K562 (cell line): ENCODE results near the gene MPPED1. TPM values are rescaled to one million over a fixed set of nuclear protein-coding genes. Genes with fewer than 3 reads are reported as not detected.

ENCODE experiments used
- ATAC-seq: fragments of 200-7000 bp; cut with Tn5 transposase; 3 replicates; pipeline ENCODE4 v1.9.1; 2020; ENCODE audit warnings: moderate library complexity
- BruUV-seq: library from RNA; stranded (reverse); fragments of 400-500 nt; replicated peaks from 2 replicates; lab custom pipeline; 2021; lab: Mats Ljungman, UMichigan
- CTCF ChIA-PET: fragments of 300-600 bp; formaldehyde crosslinking; extraction: SDS; loops from one replicate; lab custom pipeline; 2021; ENCODE audit warnings: low intra/inter-chr PET ratio; lab: Yijun Ruan, JAX
- POLR2A ChIA-PET: fragments of 300-600, 350-650 bp; sonication (Branson Sonifier 250); formaldehyde crosslinking; extraction: SDS; loops from one replicate; lab custom pipeline; 2021; ENCODE audit warnings: antibody characterized with exemption, inconsistent platforms; lab: Yijun Ruan, JAX
- DNase-seq, 4 experiments: peaks; one replicate each; pipeline versions ENCODE4 v3.0.0 to v3.0.0-alpha.2; 2011 to 2018; ENCODE audit warnings: low spot score in 3 of 4, mixed read lengths in 3 of 4; ENCODE audit errors: extremely low read depth in 1 of 4
- FAIRE-seq: peaks from 2 replicates; lab custom pipeline; 2011; peaks lifted over from hg19 to GRCh38; lab: Jason Lieb, UNC
- H2AFZ ChIP-seq: 2 replicates; pipeline ENCODE4 v1.6.0; 2011; ENCODE audit warnings: low read depth, low read length, control low read depth, inconsistent platforms
- H3K27ac ChIP-seq: fragments of 200-600 bp; 3 replicates; pipeline ENCODE4 v1.8.0; 2011; ENCODE audit warnings: low read depth, mild to moderate bottlenecking, control low read depth, inconsistent platforms, low read length, moderate library complexity, mixed read lengths; ENCODE audit errors: extremely low read depth
- H3K27me3 ChIP-seq, 2 experiments: fragments of 300-600 bp in 1 of 2; 2 replicates in 1 of 2; 3 replicates in 1 of 2; pipeline versions ENCODE4 v1.6.0 to v1.8.0; 2011; ENCODE audit warnings: inconsistent platforms in 2 of 2, low read length in 2 of 2, mild to moderate bottlenecking in 1 of 2, mixed read lengths in 1 of 2, moderate library complexity in 1 of 2; ENCODE audit not compliant: control insufficient read depth in 2 of 2, insufficient read depth in 2 of 2
- H3K36me3 ChIP-seq: fragments of 300-600 bp; 3 replicates; pipeline ENCODE4 v1.8.0; 2011; ENCODE audit warnings: mild to moderate bottlenecking, low read length, inconsistent platforms; ENCODE audit not compliant: control insufficient read depth, insufficient read depth
- H3K4me1 ChIP-seq, 2 experiments: fragments of 200-600 bp in 1 of 2; replicated peaks in 1 of 2; 2 replicates in 1 of 2; 3 replicates in 1 of 2; pipeline versions ENCODE4 v1.5.1 to v1.8.0; 2011; ENCODE audit warnings: inconsistent platforms in 2 of 2, low read length in 2 of 2, mild to moderate bottlenecking in 1 of 2, mixed read lengths in 1 of 2, moderate library complexity in 1 of 2; ENCODE audit not compliant: control insufficient read depth in 2 of 2, insufficient read depth in 2 of 2
- H3K4me2 ChIP-seq: 2 replicates; pipeline ENCODE4 v1.6.1; 2011; ENCODE audit warnings: low read length, control low read depth, inconsistent platforms, mixed read lengths; ENCODE audit not compliant: insufficient read depth
- H3K4me3 ChIP-seq: fragments of 200-600 bp; sonication (generic), shearing (Covaris generic); 2 replicates; pipeline ENCODE4 v1.5.1; 2016; ENCODE audit warnings: control low read depth, inconsistent platforms
- H3K79me2 ChIP-seq: fragments of 200-600 bp; 3 replicates; pipeline ENCODE4 v1.8.0; 2011; ENCODE audit warnings: low read length, inconsistent platforms; ENCODE audit not compliant: control insufficient read depth, insufficient read depth
- H3K9ac ChIP-seq, 2 experiments: 2 replicates each; pipeline versions ENCODE4 v1.6.0 to v1.6.1; 2011; ENCODE audit warnings: low read depth in 2 of 2, low read length in 2 of 2, control low read depth in 1 of 2, inconsistent platforms in 1 of 2, mild to moderate bottlenecking in 1 of 2, mixed read lengths in 1 of 2; ENCODE audit not compliant: insufficient read depth in 1 of 2
- H3K9me1 ChIP-seq: one replicate; pipeline ENCODE4 v1.6.0; 2011; ENCODE audit warnings: inconsistent platforms, mild to moderate bottlenecking, low read length, moderate library complexity; ENCODE audit not compliant: control insufficient read depth, insufficient read depth
- H3K9me3 ChIP-seq: replicated peaks from 2 replicates; pipeline ENCODE4 v1.5.1; 2011; ENCODE audit warnings: low read depth, low read length, inconsistent platforms; ENCODE audit not compliant: control insufficient read depth, insufficient read depth
- H4K20me1 ChIP-seq: replicated peaks from 2 replicates; pipeline ENCODE4 v1.6.1; 2011; ENCODE audit warnings: low read length, inconsistent platforms, mixed read lengths; ENCODE audit not compliant: control insufficient read depth, insufficient read depth
- ARID2 ChIP-seq: fragments of 450-650 bp; IDR thresholded peaks from 2 replicates; pipeline ENCODE4 v1.6.1; 2017; ENCODE audit warnings: antibody characterized with exemption, mild to moderate bottlenecking
- BHLHE40 ChIP-seq: IDR thresholded peaks from 2 replicates; pipeline ENCODE4 v1.6.1; 2011; ENCODE audit warnings: low read length, improper control_type of control experiment
- CTBP1 ChIP-seq: fragments of 450-650 bp; IDR thresholded peaks from 2 replicates; pipeline ENCODE4 v1.6.1; 2016; ENCODE audit warnings: borderline replicate concordance
- RAD21 ChIP-seq, 2 experiments: fragments of 250-450 bp in 1 of 2; fragments of 450-650 bp in 1 of 2; sonication (Bioruptor Pico) in 1 of 2; formaldehyde crosslinking in 1 of 2; IDR thresholded peaks in 1 of 2; conservative IDR thresholded peaks in 1 of 2; 2 replicates each; pipeline versions ENCODE4 v1.4.0 to v1.8.0; 2020 to 2022; ENCODE audit warnings: mild to moderate bottlenecking in 2 of 2, moderate library complexity in 1 of 2
- RB1 ChIP-seq: fragments of 450-650 bp; IDR thresholded peaks from 2 replicates; pipeline ENCODE4 v1.6.1; 2017; ENCODE audit warnings: low read depth, mild to moderate bottlenecking
- REST ChIP-seq, 2 experiments: fragments of 450-650 bp; formaldehyde crosslinking in 1 of 2; IDR thresholded peaks; 2 replicates each; pipeline versions ENCODE4 v1.4.0 to v1.6.1; 2014 to 2020; ENCODE audit warnings: mild to moderate bottlenecking in 2 of 2, borderline replicate concordance in 1 of 2, low read depth in 1 of 2
- TCF15 ChIP-seq: fragments of 250-450 bp; sonication (Bioruptor Pico); IDR thresholded peaks from 2 replicates; pipeline ENCODE4 v1.8.0; 2022; ENCODE audit warnings: moderate library complexity, mild to moderate bottlenecking, inconsistent platforms
- TFAP4 ChIP-seq: sonication (generic); formaldehyde crosslinking; IDR thresholded peaks from 2 replicates; pipeline ENCODE4 v1.8.0; 2022; ENCODE audit warnings: missing genetic modification reagents, mild to moderate bottlenecking, moderate library complexity, borderline replicate concordance
- WGBS: fragments of 100-300 bp; shearing (Covaris generic); methylation state at CpG from one replicate; pipeline ENCODE4 v1.1.6; 2016; ENCODE audit warnings: low coverage, mixed read lengths; ENCODE audit not compliant: insufficient coverage; ENCODE audit errors: missing lambda C conversion rate; 5-methylcytosine and 5-hydroxymethylcytosine counted together
- in situ Hi-C: fragments of 300-500 bp; cut with MboI; formaldehyde crosslinking; loops from 4 replicates; pipeline ENCODE4 v1.15.0; 2018; ENCODE audit warnings: inconsistent platforms, mixed read lengths
- intact Hi-C: fragments of 100-400 bp; cut with micrococcal nuclease; formaldehyde crosslinking; loops from 2 replicates; pipeline ENCODE4 v1.14.2; 2022
- polyA plus RNA-seq, 8 experiments: library from polyadenylated mRNA; depleted of rRNA in 4 of 8; stranded (reverse) in 5 of 8; unstranded in 3 of 8; fragments of >200 nt; fragmentation: Nextera tagmentation in 2 of 8; fragmentation: Illumina TruSeq in 1 of 8; extraction: Ambion mirVana in 2 of 8; extraction: Trizol in 1 of 8; gene quantifications; 2 replicates each; pipeline versions ENCODE4 v1.2.1 to v1.2.3, GENCODE V29; 2011 to 2014; ENCODE audit warnings: inconsistent platforms in 1 of 8, missing spikeins in 1 of 8
- total RNA-seq, 7 experiments: library from RNA; depleted of rRNA in 6 of 7; stranded (reverse); fragments of >200 nt in 6 of 7; fragmentation: Illumina TruSeq in 2 of 7; extraction: Trizol in 2 of 7; gene quantifications; 2 replicates each; pipeline versions ENCODE4 v1.2.1 to v1.2.3, GENCODE V29; 2011 to 2021; ENCODE audit warnings: low replicate concordance in 1 of 7

The MPPED1 gene
- total and polyA plus RNA-seq, 9 of the 15 experiments (the other 6 are each of a cell fraction or from before 2014, with no cell fraction given) = not detected

- DNase-seq = peak; percentile 72 to 75 (median 74)
- Histone ChIP-seq H3K9ac (no peak overlapping the region), H3K27me3 (peaks cover 0 to 5% of the 10 kb centered on the region in 2 experiments; a peak in 1 of 5 replicates), H3K36me3 (no peaks in the 10 kb centered on the region), H4K20me1 (no peaks in the 10 kb centered on the region), H3K4me2 (no peak overlapping the region), H3K9me1 (no peaks in the 10 kb centered on the region), H3K4me1 (peaks cover 0 to 8% of the 10 kb centered on the region in 2 experiments; a peak in 2 of 5 replicates), H3K4me3 (no peak overlapping the region), H3K27ac (no peak overlapping the region), H3K79me2 (no peaks in the 10 kb centered on the region), H3K9me3 (no peaks in the 10 kb centered on the region), H2AFZ (no peak overlapping the region)
- WGBS = 1% methylated on average over 15 of the region's 20 CpGs
- ATAC-seq = peak; percentile 98
- in situ Hi-C loops (no loop called here), intact Hi-C loops (loop anchor here (1.0 to 5.0 kb wide), 3 partner anchors 111 to 1241 kb away; no protein-coding TSS in a partner anchor)
- BruUV-seq = no TSS peak
- POLR2A ChIA-PET = interaction anchor here (0.6 to 0.7 kb wide), 2 partner anchors 440 to 455 kb away, joined by 3 to 4 read pairs; no protein-coding TSS in a partner anchor
- CTCF ChIA-PET = interaction anchor here (0.8 to 4.0 kb wide), 5 partner anchors 15 to 155 kb away, joined by 3 to 22 read pairs (median 7); no protein-coding TSS in a partner anchor
- FAIRE-seq = no peak
- TF ChIP-seq BHLHE40 (0 out of 2 replicates have a peak, but pooled peaks have one; percentile 8), REST (IDR thresholded peaks at IDR 0.05; ENCODE audit: borderline replicate concordance) (peak; percentile 83), REST (CRISPR knock-in tag; IDR thresholded peaks at IDR 0.05; ENCODE audit: low read depth) (no peak), RAD21 (CRISPR knock-in tag; conservative IDR thresholded peaks at IDR 0.05 in 1 of 2, IDR thresholded peaks at IDR 0.05 in 1 of 2) (peak; percentile 67 to 90), TFAP4 (peak; percentile 36; the same call in 1 of the 2 replicates), TCF15 (CRISPR knock-in tag) (no peak), CTBP1 (peak; percentile 29; the same call in 1 of the 2 replicates), RB1 (peak; percentile 18; the same call in 1 of the 2 replicates), ARID2 (0 out of 2 replicates have a peak, but pooled peaks have one; percentile 12)
Measured at GRCh38 chr22:43385770-43386641, 25.8 kb upstream of the MPPED1 start.
